Heart left ventricle (tissue), 13 donors: ENCODE data around the gene ATF6B.

ENCODE experiments used
- CTCF ChIP-seq, 12 donors: fragments of 200-600 bp; sonication (generic) in 4 of 12; IDR thresholded peaks; one replicate each; pipeline versions ENCODE4 v1.5.0 to v1.8.0; 2018 to 2022; ENCODE audit warnings: antibody characterized with exemption in 12 of 12, mild to moderate bottlenecking in 5 of 12
- POLR2A ChIP-seq, 2 donors: fragments of 450-650 bp; IDR thresholded peaks; one replicate each; pipeline ENCODE4 v1.6.1; 2017; ENCODE audit warnings: antibody characterized with exemption in 2 of 2, mild to moderate bottlenecking in 2 of 2, moderate library complexity in 2 of 2
- donor health status: ischemic (EF 13 %, LVEDD 7.1; RV severe dilation, severe dysfunction).
- donor health status: DM: no; HTN: yes; CAD: no.
- donor health status: DM: no; HTN: no; CAD: no.
- donor health status: ischemic (EF 25% LVEDD 6.9; RV normal size, moderate dysfunction).
- donor health status: ischemic (EF 25% LVEDD 5.7; RV mildly dilated, moderate dysfunction).
- donor health status: ischemic (EF 35%, LVEDD 5.7; RV mildly dilated, moderate dysfunction).
- donor health status: nonischemic (EF 11% LVEDD 7.7; RV severe dilation, severe dysfunction).
- donor health status: DM: yes; HTN: yes; CAD: no.
- donor health status: PGD.
- donor health status: ischemic (EF 29% LVEDD 5.4; RV normal size, mild dysfunction).
- donor health status: nonischemic (EF 23%, LVEDD 6.1; RV moderate dilation, normal function).

GRCh38 chr6:32117461-32117860 is 10.6 kb downstream of the ATF6B start:
- TF ChIP-seq CTCF (IDR thresholded peaks at IDR 0.05) = no peak
- no peak for TF ChIP-seq POLR2A (IDR thresholded peaks at IDR 0.05)
